HG02588 (cell line): ENCODE measurements around the gene BBS9.
A peak's percentile ranks its signal among the peaks of the same experiment; 100 is the strongest.
"Not testable (repeated sequence)": the region's sequence is repeated elsewhere in the genome, so short reads cannot be mapped to it uniquely, and the experiment has no call there.

Experiments used
- ATAC-seq: cut with Tn5 transposase; IDR thresholded peaks from one replicate; pipeline ENCODE4 v1.9.1; 2021; ENCODE audit warnings: mild to moderate bottlenecking, moderate library complexity; ENCODE audit not compliant: unreplicated experiment

Gene BBS9

GRCh38 chr7:33128990-33129805, at the start of gene BBS9:
TSS of gene BBS9 (plus strand) at chr7:33129564. CDS start at chr7:33146253, 16,689 bp downstream.
- ATAC-seq = peak; percentile 100

- ATAC-seq = no peak
Measured at GRCh38 chr7:33079763-33080690, 49.3 kb upstream of the BBS9 start.

- no peak for ATAC-seq
Measured at GRCh38 chr7:33087356-33087755, 42.0 kb upstream of the BBS9 start.

- no peak for ATAC-seq
Measured at GRCh38 chr7:33087858-33088257, 41.5 kb upstream of the BBS9 start.

- no peak for ATAC-seq
Measured at GRCh38 chr7:33089142-33089541, 40.2 kb upstream of the BBS9 start.

- ATAC-seq = no peak
Measured at GRCh38 chr7:33091111-33091531, 38.2 kb upstream of the BBS9 start.

GRCh38 chr7:33091641-33092191, 37.6 kb upstream of the BBS9 start:
- no peak for ATAC-seq

GRCh38 chr7:33093266-33093665, 36.1 kb upstream of the BBS9 start:
- ATAC-seq = no peak

- ATAC-seq = not testable (repeated sequence)
Measured at GRCh38 chr7:33094745-33095275, 34.6 kb upstream of the BBS9 start.

- ATAC-seq = no peak
Measured at GRCh38 chr7:33099154-33099940, 30.0 kb upstream of the BBS9 start.

GRCh38 chr7:33100770-33101169, 28.6 kb upstream of the BBS9 start:
- no peak for ATAC-seq

- ATAC-seq = no peak
Measured at GRCh38 chr7:33101906-33102305, 27.5 kb upstream of the BBS9 start.

- peak; percentile 39 for ATAC-seq
Measured at GRCh38 chr7:33107136-33108066, 22.0 kb upstream of the BBS9 start.

GRCh38 chr7:33108554-33109004, 20.8 kb upstream of the BBS9 start:
- peak; percentile 4 for ATAC-seq

GRCh38 chr7:33109005-33109757, 20.2 kb upstream of the BBS9 start, which contains the start of gene RP9:
TSS of gene RP9 (minus strand) at chr7:33109404. CDS start at chr7:33109372, 32 bp downstream.
- peak; percentile 87 for ATAC-seq

- ATAC-seq = no peak
Measured at GRCh38 chr7:33109758-33110238, 19.6 kb upstream of the BBS9 start.

- no peak for ATAC-seq
Measured at GRCh38 chr7:33111614-33112013, 17.8 kb upstream of the BBS9 start.

- ATAC-seq = no peak
Measured at GRCh38 chr7:33114976-33115375, 14.4 kb upstream of the BBS9 start.
